ENCODE data around the gene BLZF1.
"Not testable (repeated sequence)": the region's sequence is repeated elsewhere in the genome, so short reads cannot be mapped to it uniquely, and the experiment has no call there.

BLZF1 gene, protein sequence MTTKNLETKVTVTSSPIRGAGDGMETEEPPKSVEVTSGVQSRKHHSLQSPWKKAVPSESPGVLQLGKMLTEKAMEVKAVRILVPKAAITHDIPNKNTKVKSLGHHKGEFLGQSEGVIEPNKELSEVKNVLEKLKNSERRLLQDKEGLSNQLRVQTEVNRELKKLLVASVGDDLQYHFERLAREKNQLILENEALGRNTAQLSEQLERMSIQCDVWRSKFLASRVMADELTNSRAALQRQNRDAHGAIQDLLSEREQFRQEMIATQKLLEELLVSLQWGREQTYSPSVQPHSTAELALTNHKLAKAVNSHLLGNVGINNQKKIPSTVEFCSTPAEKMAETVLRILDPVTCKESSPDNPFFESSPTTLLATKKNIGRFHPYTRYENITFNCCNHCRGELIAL

DNA sequence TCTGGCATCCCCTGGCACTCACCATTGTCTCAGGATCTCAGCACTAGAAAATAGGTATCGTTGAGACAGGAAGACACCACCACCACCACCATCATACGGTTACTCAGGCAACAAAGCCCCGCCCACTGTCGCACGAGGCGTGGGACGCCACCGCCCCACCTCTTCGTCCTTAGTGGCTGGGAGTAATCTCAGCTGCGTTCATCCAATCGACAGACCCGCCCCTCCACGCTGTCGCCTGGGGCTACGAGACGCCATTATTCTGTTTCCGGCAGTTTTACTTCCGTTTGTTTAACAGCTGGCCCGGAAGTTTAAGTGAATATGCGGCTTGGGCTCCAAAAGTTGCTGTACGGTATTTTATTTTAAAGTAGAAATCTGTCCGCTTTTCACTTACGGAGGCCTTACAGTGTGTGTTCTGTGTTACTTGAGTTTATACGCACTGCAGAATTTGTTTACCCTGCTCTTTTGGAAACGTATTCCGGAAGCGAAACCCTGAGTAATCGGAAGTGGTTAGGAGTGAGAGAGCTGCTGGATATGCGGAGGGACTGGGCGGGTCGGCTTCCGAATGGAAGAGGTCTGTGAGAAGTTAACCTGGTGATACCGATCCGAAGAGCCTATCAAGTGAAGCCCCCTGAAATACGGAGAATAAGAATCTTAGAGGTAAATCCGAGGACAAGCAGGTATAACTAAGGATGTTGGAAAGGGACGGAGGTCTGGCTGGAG lies at the start of gene BLZF1, which contains the start of gene NME7:
TSS of gene BLZF1 (plus strand) at position 510 of the 720 bp plus-strand sequence. CDS start 1,328 bp downstream, outside the sequence.
TSS of gene NME7 (minus strand) at position 112 of the 720 bp plus-strand sequence. CDS start at position 25, 87 bp downstream.
- peak; percentile 95 for DNase-seq (ENCODE audit: low spot score)

DNA sequence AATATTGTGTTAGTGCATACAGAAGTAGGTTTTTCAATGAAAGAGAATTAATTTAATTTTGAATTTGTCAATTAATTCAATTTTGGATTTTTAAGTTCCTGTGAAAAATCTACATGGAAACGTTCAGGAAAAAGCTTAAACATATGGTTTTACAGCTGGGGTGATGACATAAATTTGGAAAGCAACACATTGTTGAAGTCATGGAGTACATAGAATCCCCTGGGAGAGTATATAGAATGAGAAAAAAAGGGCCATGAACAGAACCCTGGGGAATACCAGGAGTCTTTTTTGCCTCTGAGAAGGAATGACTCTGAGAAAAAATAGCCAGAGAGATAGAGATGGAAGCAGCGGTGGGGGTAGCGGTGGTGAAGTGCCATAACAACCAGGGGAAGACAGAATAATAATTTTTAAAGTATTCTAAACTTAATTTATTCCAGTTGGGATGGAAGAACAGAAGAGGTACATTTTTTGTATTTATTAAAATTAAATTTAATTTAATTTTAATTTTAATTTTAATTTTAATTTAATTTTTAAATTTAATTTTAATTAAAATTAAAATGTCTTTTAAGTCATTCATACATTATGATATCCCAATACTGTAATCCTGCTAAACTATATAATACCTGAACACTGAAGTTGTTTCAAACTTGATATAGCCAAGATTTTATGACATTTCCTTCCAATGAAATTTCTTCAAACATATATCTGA lies 49.3 kb upstream of the BLZF1 start:
- no peak for DNase-seq (ENCODE audit: low spot score)

DNA sequence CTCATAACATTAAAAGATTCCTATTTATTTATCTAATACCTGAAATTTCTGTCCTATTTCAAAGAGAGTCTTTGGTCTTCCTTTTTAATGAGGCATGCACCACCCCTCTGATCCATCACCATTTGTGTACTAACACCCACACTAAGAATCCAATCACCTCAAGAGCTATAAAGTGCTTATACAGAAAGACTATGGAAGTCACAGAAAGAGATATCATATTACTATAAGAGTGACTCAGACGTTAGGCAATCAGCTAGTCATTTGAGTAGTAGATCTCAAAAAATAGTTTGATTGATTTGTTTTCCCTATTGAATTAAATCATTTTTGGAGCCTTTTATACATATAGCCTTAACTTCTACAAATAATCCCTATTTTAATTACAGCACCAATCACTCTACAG lies 46.5 kb upstream of the BLZF1 start:
- no peak for DNase-seq (ENCODE audit: low spot score)

DNA sequence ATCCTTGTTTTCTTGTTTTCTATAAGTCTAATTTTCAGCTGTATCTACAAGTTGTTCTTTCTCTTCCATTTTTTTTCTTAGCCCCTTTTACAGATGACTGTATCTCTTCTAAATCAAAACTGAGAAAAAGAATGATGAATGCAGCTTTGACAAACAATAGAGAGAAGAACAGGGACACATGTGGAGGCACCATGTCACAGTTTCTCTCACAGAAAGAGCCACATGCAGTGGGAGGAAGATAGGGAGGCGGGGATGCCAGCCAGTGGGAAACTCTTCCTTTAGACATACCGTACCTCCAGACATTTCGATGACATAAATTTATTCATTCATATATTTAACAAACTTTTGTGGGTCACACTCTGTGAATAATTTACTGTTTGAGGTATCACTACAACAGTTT lies 45.9 kb upstream of the BLZF1 start:
- no peak for DNase-seq (ENCODE audit: low spot score)

DNA sequence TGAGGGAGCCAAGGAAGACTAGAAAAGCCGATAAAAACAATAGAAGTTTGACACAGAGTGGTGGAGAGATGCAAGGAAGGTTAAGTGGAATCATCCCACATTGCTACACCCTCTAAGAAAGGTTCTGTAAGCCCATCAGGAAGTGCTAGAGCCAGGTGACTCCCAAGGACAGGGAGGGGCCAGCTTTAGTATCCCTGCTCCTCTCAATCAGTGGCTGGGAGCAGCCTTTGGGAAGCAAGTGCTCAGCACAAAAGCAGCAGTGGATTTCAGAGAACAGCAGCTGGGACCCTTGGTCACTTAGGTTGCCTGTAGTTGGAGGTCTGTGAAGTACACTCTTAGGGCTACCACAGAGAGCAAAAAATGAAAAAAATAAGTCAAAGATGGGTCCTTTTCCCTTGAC lies 42.9 kb upstream of the BLZF1 start:
- DNase-seq (ENCODE audit: low spot score), result no peak

DNA sequence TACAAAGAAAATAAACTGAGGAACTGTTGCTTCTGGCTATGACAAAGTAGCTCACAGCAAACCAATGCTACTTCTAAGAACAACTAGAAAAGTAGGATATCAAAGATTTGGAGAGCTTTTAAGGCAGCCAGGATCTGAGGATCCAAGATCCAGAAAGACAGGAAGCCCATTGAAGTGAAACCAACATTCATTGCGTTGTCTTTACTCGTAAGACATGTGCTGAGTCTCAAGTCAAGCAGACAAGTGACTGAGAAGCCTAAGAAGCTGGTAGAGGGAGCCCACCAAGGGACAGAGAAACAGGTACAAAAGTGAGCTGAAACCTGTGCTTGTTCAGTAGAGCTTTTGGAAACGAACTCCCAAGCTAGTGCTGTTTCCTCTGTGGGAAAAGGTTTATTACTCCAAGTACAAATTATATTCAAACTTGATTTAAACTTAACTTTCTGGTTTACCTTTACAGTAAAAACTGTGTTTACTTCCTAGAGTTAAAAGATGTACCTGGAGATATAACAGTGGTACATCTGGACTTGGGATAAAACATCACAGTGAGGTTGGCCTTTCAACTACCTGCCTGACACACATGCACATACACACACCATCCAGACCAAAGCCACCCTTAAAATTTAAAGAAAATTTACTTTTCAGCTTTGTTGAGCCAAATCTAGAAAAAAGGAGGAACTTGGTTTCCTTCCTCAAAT lies 41.6 kb upstream of the BLZF1 start:
- no peak for DNase-seq (ENCODE audit: low spot score)

DNA sequence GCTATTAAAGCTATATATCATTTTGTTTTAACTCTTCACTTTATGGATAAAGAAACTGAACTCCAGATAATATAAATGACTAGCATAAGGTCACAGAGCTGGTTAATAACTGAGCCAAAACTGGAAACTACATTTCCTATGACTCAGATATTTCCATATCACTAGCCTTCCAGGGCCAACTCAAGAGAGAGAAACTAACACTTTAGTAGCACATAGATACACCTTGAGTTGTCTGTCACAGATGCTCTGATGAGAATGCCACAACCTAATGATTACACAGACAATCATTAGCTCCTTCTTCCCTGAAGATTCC lies 41.1 kb upstream of the BLZF1 start:
- DNase-seq (ENCODE audit: low spot score), result no peak

DNA sequence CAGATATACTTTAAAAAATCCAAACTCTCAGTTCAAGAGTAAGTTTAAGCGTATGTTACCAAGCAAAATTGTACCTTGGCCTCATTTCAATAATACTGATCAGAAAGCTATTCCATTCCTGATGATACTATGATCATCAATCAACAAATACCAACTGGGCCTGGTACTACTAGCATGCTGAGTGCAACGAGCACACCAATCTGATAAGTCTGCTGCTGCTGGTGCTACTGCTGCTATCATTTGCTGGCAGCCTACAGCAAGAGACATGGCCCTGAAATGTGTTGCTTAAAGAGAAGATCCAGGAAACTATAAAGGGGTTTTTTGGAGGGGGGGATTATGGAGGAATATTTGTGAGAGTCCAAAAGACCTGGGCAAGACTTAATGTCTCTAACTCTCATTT lies 40.1 kb upstream of the BLZF1 start:
- DNase-seq (ENCODE audit: low spot score), result no peak

DNA sequence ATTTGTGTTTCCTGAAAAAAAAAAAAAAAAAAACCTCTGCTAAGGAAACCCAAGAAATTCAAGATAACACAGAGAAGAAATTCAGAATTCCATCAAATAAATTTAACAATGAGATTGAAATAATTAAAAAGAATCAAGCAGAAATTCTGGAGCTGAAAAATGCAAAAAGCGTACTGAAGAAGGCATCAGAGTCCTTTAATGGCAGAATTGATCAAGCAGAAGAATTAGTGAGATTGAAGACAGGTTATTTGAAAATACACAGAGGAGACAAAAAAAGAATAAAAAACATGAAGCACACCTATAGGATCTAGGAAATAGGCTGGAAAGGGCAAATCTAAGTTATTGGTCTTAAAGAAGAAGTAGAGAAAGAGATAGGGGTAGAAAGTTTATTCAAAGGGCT lies 38.6 kb upstream of the BLZF1 start:
- DNase-seq (ENCODE audit: low spot score), result no peak

DNA sequence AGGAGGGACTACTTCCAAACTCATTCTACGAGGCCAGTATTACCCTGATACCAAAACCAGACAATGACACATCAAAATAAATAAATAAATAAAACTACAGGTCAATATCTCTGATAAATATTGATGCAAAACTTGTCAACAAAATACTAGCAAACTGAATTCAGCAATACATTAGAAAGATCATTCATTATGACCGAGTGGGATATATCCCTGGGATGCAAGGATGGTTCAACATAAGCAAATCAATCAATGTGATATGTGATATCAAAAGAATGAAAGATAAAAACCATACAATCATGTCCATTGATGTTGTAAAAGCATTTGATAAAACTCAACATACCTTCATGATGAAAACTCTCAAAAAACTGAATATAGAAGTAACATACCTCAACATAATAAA lies 37.1 kb upstream of the BLZF1 start:
- DNase-seq (ENCODE audit: low spot score), result no peak

DNA sequence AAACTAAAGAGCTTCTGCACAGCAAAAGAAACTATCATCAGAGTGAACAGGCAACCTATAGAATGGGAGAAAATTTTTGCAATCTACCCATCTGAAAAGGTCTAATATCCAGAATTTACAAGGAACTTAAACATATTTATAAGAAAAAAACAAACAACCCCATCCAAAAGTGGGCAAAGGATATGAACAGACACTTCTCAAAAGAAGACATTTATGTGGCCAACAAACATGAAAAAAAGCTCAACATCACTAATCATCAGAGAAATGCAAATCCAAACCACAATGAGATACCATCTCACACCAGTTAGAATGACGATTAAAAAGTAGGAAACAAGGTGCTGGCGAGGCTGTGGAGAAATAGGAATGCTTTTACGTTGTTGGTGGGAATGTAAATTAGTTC lies 33.3 kb upstream of the BLZF1 start:
- DNase-seq (ENCODE audit: low spot score), result not testable (repeated sequence)

DNA sequence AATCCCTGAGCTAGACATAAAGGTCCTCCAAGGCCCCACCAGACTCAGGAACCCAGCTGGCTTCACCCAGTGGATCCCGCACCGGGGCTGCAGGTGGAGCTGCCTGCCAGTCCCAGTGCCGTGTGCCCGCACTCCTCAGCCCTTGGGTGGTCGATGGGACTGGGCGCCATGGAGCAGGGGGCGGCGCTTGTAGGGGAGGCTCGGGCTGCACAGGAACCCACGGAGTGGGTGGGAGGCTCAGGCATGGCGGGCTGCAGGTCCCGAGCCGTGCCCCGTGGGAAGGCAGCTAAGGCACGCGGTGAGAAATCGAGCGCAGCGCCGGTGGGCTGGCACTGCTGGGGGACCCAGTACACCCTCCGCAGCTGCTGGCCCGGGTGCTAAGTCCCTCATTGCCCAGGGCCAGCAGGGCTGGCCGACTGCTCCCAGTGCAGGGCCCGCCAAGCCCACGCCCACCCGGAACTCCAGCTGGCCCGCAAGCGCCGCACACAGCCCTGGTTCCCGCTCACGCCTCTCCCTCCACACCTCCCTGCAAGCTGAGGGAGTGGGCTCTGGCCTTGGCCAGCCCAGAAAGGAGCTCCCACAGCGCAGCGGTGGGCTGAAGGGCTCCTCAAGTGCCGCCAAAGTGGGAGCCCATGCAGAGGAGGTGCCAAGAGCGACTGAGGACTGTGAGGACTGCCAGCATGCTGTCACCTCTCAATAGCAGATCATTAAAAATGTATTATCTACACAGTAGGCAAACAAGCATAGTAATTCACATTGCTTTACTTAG lies 30.9 kb upstream of the BLZF1 start:
- not testable (repeated sequence) for DNase-seq (ENCODE audit: low spot score)

DNA sequence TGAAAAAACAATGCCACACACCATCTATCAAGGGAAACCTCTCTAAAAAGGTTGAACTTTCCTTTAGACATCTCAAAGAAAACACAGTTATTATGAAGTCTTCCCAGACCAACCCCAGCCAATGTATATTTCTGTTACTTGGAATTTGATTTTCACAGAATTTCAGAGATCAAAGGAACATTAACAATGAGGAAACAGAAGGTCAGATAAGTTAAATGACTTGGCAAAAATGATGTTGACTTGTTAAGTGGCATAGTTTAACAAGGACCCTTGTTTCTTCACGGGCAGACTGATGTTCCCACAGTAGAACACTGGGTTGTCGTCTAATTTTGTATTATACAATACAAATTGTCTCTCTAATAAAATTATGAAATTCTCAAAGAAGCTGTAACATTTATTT lies 29.4 kb upstream of the BLZF1 start:
- DNase-seq (ENCODE audit: low spot score), result no peak

DNA sequence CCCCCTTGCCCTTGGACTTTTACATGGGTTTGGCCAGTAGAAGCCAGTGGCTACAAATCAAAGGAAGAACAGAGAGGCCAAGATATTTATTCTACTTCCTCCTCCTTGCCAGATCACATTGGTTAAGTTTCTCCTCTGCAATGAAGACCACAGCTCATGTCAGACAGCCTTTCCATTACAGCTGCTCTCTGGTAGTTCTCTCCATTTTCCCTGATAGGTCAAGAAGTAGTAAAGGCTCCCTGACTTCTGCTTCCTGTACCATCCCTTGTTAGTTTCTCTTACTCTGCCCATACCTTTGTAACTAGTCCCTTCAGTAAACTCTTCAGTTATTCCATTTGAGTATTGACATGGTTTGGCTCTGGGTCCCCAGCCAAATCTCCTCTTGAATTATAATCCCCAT lies 28.2 kb upstream of the BLZF1 start:
- DNase-seq (ENCODE audit: low spot score), result no peak

DNA sequence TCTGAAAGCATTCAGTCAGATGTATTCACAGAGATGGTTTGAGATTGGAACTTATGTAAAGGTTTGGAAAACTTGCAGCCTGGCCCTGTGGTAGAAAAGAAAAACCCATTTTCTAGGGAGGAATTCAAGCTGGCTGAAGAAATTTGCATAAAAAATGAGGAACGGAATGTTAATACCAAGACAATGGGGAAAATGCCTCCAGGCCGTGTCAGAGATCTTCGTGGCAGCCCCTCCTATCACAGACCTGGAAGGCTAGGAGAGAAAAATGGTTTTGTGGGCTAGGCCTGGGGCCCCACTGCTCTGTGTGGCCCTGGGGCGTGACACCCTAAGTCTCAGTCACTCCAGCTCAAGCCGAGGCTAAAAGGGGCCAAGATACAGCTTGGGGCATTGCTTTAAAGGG lies 27.1 kb upstream of the BLZF1 start:
- DNase-seq (ENCODE audit: low spot score), result no peak

DNA sequence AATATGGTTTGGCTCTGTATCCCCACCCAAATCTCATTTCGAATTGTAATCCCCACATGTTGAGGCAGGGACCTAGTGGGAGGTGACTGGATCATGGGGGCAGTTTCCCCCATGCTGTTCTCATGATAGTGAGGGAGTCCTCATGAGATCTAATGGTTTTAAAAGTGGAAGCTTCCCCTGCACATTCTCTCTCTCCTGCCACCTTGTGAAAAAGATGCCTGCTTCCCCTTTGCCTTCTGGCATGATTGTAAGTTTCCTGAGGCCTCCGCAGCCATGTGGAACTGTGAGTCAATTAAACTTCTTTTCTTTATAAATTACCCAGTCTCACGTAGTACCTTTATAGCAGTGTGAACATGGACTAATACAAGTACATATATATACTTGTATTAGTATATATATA lies 25.9 kb upstream of the BLZF1 start:
- DNase-seq (ENCODE audit: low spot score), result not testable (repeated sequence)

DNA sequence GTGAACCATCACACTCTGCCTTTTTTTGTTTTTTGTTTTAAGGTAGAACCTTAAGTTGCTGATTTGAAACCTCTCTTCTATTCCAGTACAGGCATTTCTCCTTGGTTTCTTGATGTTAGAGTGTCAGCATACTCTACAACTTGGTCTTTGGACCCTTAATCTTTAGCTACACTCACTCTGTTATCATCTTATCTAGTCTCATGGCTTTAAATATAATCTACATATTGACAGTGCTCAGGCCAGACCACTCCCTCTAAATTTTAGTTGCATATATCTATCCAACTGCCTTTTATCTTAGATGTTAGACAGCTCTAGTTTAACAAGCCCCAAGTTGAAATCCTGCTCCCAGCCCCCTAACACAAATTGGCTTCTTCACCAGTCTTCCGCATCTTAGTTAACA lies 22.5 kb upstream of the BLZF1 start:
- no peak for DNase-seq (ENCODE audit: low spot score)

DNA sequence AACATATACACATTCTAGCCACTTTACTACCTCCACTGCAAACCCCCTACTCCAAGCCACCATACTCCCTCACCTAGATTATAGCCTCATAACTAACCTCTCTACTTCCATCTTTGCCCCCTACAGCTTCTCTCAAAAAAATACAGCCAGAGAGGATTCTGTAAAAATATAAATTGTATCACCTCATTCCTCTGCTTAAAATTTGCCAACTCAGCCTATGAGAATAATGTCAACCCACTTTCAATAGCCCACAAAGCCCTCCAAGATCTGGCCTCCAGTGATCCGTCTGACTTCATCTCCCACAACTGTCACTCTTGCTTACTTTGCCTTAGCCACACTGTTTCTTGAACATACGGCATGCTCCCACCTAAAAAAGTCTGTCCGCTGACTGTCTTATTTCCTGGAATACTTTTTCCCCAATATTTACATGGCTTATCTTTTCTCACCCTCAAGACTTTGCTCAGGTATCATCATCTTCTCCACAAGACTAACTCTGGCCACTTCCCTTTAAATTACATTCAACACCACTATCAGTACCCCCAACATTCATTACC lies 21.9 kb upstream of the BLZF1 start:
- no peak for DNase-seq (ENCODE audit: low spot score)

DNA sequence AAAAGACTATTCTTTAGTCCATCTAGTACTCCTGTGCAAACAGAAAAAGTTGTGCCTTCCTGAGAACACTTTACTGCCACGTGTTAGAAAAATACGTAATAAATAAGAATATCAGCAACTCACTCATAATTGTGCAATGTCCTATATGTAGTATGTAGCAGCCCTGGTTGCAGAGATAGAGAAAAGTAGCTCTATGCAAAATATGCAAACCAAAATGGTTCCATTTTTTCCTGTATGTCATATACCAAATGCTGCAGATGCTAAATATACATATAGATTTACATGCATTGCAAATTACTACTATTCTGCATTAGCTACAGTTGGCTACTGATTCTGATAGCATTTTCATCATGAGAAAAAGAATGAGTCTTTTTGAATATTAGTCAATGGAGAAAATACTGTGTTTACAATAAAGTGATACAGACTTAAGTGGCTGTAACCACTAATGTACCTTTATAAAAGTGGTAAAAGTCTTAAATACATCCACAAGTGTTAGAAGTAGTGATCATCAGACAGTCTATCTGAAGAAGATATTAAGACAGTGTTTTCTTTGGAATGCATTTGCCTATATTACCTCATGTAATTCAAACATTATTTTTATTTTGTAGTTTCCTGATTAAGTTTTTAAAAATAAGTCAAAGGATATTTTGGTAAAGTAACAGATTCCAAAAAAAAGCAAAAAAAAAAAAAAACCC lies 20.2 kb upstream of the BLZF1 start:
- DNase-seq (ENCODE audit: low spot score), result no peak

DNA sequence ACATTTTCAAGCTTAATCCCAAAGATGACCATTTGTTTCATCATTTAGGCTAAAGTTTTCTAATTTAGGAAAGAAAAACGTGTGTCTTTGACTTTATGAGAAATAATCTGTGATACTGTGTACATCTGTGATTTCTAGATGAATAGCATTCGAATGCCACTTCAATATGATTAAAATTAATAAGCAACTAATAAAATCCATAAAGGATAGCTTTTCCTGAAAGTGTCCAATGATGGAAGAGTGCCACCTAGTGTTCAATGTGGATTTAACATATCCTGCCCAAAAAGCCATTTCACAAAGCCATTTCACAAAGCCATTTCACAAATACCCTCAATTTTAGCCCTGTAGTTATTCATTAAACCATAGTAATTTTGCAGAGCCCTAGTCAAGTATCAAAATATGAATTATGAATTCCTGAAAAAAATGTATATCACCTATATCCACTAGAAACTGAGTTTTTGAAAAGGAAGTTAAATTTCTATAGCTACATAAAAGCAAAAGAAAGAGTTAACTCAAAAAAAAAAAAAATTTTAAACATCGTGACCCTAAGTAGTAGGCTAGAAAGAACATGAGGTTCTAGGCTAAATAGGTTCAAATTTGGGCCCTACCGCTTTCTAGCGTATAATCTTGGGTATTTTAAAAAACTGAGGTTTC lies 19.5 kb upstream of the BLZF1 start:
- DNase-seq (ENCODE audit: low spot score), result peak; percentile 16

All from germinal center (tissue), 1 donor.